Fibroblast of mammary gland (primary cell): ENCODE measurements around the gene MYL2.

Source experiments
- DNase-seq: peaks from one replicate; pipeline ENCODE4 v3.0.0-alpha.2; 2010; ENCODE audit warnings: low read depth
- H3K4me3 ChIP-seq: 2 replicates; pipeline ENCODE4 v1.5.1; 2011; ENCODE audit warnings: low read depth, mild to moderate bottlenecking, low read length, moderate library complexity; ENCODE audit not compliant: control insufficient read depth
- CTCF ChIP-seq: conservative IDR thresholded peaks from 2 replicates; pipeline ENCODE4 v1.5.1; 2011; ENCODE audit warnings: low read depth, low read length, inconsistent platforms; ENCODE audit not compliant: control insufficient read depth, insufficient read depth

MYL2 gene

DNA sequence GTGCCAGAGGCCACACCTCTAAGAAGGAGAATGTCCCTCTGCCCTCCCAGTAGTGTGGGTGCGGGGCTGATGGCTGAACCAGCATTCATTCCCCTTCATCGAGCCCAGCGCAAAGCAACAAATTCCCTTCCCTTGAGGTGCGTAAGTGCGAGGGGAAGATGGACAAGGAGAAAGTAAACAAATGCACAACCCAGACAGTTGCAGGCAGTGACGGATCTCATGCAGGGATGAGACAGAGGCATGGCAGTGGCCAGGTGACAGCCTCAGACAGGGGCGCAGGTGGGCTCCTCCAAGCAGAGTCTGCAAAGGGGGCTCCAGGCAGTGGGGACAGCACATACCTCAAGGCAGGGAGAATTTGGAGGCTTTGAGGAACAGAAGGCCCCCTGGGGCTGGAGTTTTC lies 2.3 kb upstream of the MYL2 start:
- DNase-seq: no peak
- no peak overlapping the region for H3K4me3 ChIP-seq
- TF ChIP-seq CTCF: no peak

GRCh38 chr12:110921262-110921661 lies 883 bp upstream of the MYL2 start:
- DNase-seq: peak; percentile 73
- no peak for TF ChIP-seq CTCF
- no peak overlapping the region for H3K4me3 ChIP-seq

DNA sequence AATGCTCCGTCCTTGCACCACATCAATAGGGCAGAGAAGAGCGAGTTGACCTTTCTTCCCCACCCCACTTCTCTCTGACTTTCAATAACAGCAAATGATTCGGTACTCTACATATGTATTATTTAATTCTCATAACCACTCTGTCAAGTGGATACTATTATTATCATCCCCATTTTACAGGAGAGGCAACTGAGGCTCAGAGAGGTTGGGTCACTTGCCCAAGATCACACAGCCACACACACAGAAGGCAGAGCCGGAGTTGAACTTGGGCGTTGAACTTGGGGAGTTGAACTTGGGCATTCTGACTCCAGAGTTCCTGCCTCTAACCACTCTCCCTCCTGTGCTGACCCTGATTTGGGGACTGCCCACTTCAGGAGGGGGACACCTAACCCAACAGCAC lies 659 bp downstream of the MYL2 start:
- H3K4me3 ChIP-seq: no peak overlapping the region
- DNase-seq: no peak
- no peak for TF ChIP-seq CTCF

GRCh38 chr12:110917961-110918360 lies 2.4 kb downstream of the MYL2 start:
- no peak for DNase-seq
- no peak for TF ChIP-seq CTCF
- no peak overlapping the region for H3K4me3 ChIP-seq

GRCh38 chr12:110917467-110917866 lies 2.9 kb downstream of the MYL2 start:
- peak; percentile 63 for DNase-seq
- no peak for TF ChIP-seq CTCF
- H3K4me3 ChIP-seq: no peak overlapping the region

GRCh38 chr12:110916295-110916875 lies 4.0 kb downstream of the MYL2 start:
- peak; percentile 21 for DNase-seq
- H3K4me3 ChIP-seq: no peak overlapping the region
- TF ChIP-seq CTCF: no peak
